ENCODE measurements around the gene AP1G2. TPM values are rescaled to one million over a fixed set of nuclear protein-coding genes. Genes with fewer than 3 reads are reported as not detected.
A peak's percentile ranks its signal among the peaks of the same experiment; 100 is the strongest.

The AP1G2 gene
- total and polyA plus RNA-seq, 2 of the 13 experiments (the other 11 are each of a cell fraction or from before 2014, with no cell fraction given): 96.9 to 611 TPM

GRCh38 chr14:23559010-23559925 is 8.3 kb downstream of the AP1G2 start (continued):
- TF ChIP-seq SOX6 (IDR thresholded peaks at IDR 0.05): no peak
- TF ChIP-seq SOX6 (CRISPR knock-in tag; IDR thresholded peaks at IDR 0.05): 0 out of 2 replicates have a peak, but pooled peaks have one; percentile 25
- 0 out of 2 replicates have a peak, but pooled peaks have one; percentile 53 for TF ChIP-seq FUBP1 (CRISPR knock-in tag; IDR thresholded peaks at IDR 0.05; ENCODE audit: borderline replicate concordance)
- 0 out of 2 replicates have a peak, but pooled peaks have one; percentile 52 for TF ChIP-seq ZNF710 (CRISPR knock-in tag; IDR thresholded peaks at IDR 0.05; ENCODE audit: borderline replicate concordance)
- TF ChIP-seq ZNF646 (CRISPR knock-in tag; IDR thresholded peaks at IDR 0.05): no peak
- no peak for TF ChIP-seq NFE2 (CRISPR knock-in tag; IDR thresholded peaks at IDR 0.05)
- TF ChIP-seq, protein P1, sequence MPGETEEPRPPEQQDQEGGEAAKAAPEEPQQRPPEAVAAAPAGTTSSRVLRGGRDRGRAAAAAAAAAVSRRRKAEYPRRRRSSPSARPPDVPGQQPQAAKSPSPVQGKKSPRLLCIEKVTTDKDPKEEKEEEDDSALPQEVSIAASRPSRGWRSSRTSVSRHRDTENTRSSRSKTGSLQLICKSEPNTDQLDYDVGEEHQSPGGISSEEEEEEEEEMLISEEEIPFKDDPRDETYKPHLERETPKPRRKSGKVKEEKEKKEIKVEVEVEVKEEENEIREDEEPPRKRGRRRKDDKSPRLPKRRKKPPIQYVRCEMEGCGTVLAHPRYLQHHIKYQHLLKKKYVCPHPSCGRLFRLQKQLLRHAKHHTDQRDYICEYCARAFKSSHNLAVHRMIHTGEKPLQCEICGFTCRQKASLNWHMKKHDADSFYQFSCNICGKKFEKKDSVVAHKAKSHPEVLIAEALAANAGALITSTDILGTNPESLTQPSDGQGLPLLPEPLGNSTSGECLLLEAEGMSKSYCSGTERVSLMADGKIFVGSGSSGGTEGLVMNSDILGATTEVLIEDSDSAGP (CRISPR knock-in tag; IDR thresholded peaks at IDR 0.05; ENCODE audit: borderline replicate concordance): peak; percentile 14; the same call in 1 of the 2 replicates
- TF ChIP-seq ASH2L (IDR thresholded peaks at IDR 0.05; ENCODE audit: insufficient read length, low read depth, low read length): no peak
- TF ChIP-seq CSRNP1 (CRISPR knock-in tag; IDR thresholded peaks at IDR 0.05): no peak
- no peak for TF ChIP-seq GATA4 (IDR thresholded peaks at IDR 0.05; ENCODE audit: borderline replicate concordance, low read depth)
- peak; percentile 20; the same call in 1 of the 2 replicates for TF ChIP-seq ZNF614 (CRISPR knock-in tag; IDR thresholded peaks at IDR 0.05; ENCODE audit: borderline replicate concordance)
- no peak for TF ChIP-seq TCF12 (IDR thresholded peaks at IDR 0.05)
- TF ChIP-seq TCF12 (CRISPR knock-in tag; IDR thresholded peaks at IDR 0.05): 0 out of 2 replicates have a peak, but pooled peaks have one; percentile 59
